CD4-positive, alpha-beta T cell treated with Interleukin-6 for 4 hours (primary cell): ENCODE results near the gene PLEKHM1.

ENCODE experiments used
- DNase-seq: peaks from one replicate; pipeline ENCODE4 v3.0.0-alpha.2; 2020; ENCODE audit warnings: mixed read lengths

PLEKHM1 gene

GRCh38 chr17:45425125-45425983 is 65.2 kb downstream of the PLEKHM1 start:
- DNase-seq: no peak

- DNase-seq: no peak
Measured at GRCh38 chr17:45424769-45425124, 65.8 kb downstream of the PLEKHM1 start.

- DNase-seq: no peak
Measured at GRCh38 chr17:45423975-45424335, 66.6 kb downstream of the PLEKHM1 start.

GRCh38 chr17:45423304-45423974 is 67.1 kb downstream of the PLEKHM1 start:
- no peak for DNase-seq

- DNase-seq: no peak
Measured at GRCh38 chr17:45414990-45415881, 75.3 kb downstream of the PLEKHM1 start.

GRCh38 chr17:45413498-45413923 is 77.0 kb downstream of the PLEKHM1 start:
- DNase-seq: no peak

- no peak for DNase-seq
Measured at GRCh38 chr17:45411348-45412105, 79.0 kb downstream of the PLEKHM1 start.

GRCh38 chr17:45410144-45411091 is 80.1 kb downstream of the PLEKHM1 start:
- DNase-seq: peak; percentile 78

GRCh38 chr17:45409659-45410076 is 80.9 kb downstream of the PLEKHM1 start:
- DNase-seq: peak; percentile 42

GRCh38 chr17:45408611-45409421 is 81.7 kb downstream of the PLEKHM1 start:
- DNase-seq: no peak

- DNase-seq: no peak
Measured at GRCh38 chr17:45406107-45406506, 84.4 kb downstream of the PLEKHM1 start.

GRCh38 chr17:45405250-45406086 is 85.1 kb downstream of the PLEKHM1 start:
- DNase-seq: peak; percentile 13

GRCh38 chr17:45404870-45405249 is 85.7 kb downstream of the PLEKHM1 start:
- DNase-seq: no peak

GRCh38 chr17:45403906-45404490 is 86.5 kb downstream of the PLEKHM1 start:
- DNase-seq: no peak

GRCh38 chr17:45402916-45403315 is 87.6 kb downstream of the PLEKHM1 start:
- no peak for DNase-seq

- DNase-seq: no peak
Measured at GRCh38 chr17:45398800-45399199, 91.7 kb downstream of the PLEKHM1 start.

GRCh38 chr17:45397796-45398195 is 92.7 kb downstream of the PLEKHM1 start:
- DNase-seq: no peak

GRCh38 chr17:45396496-45397205 is 93.9 kb downstream of the PLEKHM1 start:
- no peak for DNase-seq
